Neural progenitor cell (in vitro differentiated cells): ENCODE measurements around the gene IER3. TPM values are rescaled to one million over a fixed set of nuclear protein-coding genes. Genes with fewer than 3 reads are reported as not detected.

ENCODE experiments used
- DNase-seq: peaks from one replicate; pipeline ENCODE4 v3.0.0-alpha.2; 2016; ENCODE audit warnings: low spot score
- H2AFZ ChIP-seq: fragments of 200-600 bp; sonication (generic); replicated peaks from 2 replicates; pipeline ENCODE4 v1.6.1; 2016; ENCODE audit warnings: antibody characterized with exemption
- H3F3A ChIP-seq: fragments of 200-600 bp; sonication (generic); 2 replicates; pipeline ENCODE4 v1.6.1; 2016; ENCODE audit warnings: antibody characterized with exemption, low read depth
- H3K27ac ChIP-seq: fragments of 200-600 bp; sonication (generic); 2 replicates; pipeline ENCODE4 v1.5.1; 2016; ENCODE audit warnings: mild to moderate bottlenecking
- H3K27me3 ChIP-seq: fragments of 200-600 bp; sonication (generic); 2 replicates; pipeline ENCODE4 v1.6.1; 2016; ENCODE audit warnings: mild to moderate bottlenecking, moderate library complexity
- H3K36me3 ChIP-seq: fragments of 200-600 bp; sonication (generic); 2 replicates; pipeline ENCODE4 v1.5.1; 2016
- H3K4me1 ChIP-seq: fragments of 200-600 bp; sonication (generic); 2 replicates; pipeline ENCODE4 v1.6.1; 2016; ENCODE audit warnings: mixed run types
- H3K4me2 ChIP-seq: fragments of 200-600 bp; sonication (generic); 2 replicates; pipeline ENCODE4 v1.6.1; 2016
- H3K4me3 ChIP-seq: fragments of 200-600 bp; sonication (generic); 2 replicates; pipeline ENCODE4 v1.5.1; 2016
- H3K79me2 ChIP-seq: fragments of 200-600 bp; sonication (generic); 2 replicates; pipeline ENCODE4 v1.6.1; 2016; ENCODE audit warnings: low read depth
- H3K9ac ChIP-seq: fragments of 200-600 bp; sonication (generic); 2 replicates; pipeline ENCODE4 v1.6.1; 2016
- H3K9me3 ChIP-seq: fragments of 200-600 bp; sonication (generic); 2 replicates; pipeline ENCODE4 v1.5.1; 2016; ENCODE audit warnings: low read depth
- H4K20me1 ChIP-seq: fragments of 200-600 bp; sonication (generic); 2 replicates; pipeline ENCODE4 v1.6.1; 2016; ENCODE audit warnings: low read depth
- H3K27ac Mint-ChIP-seq: 3 replicates; pipeline ENCODE4 v1.8.0; 2021; ENCODE audit warnings: mixed read lengths
- H3K27me3 Mint-ChIP-seq: 2 replicates; pipeline ENCODE4 v1.8.0; 2022; ENCODE audit warnings: low read depth, mild to moderate bottlenecking, inconsistent platforms, moderate library complexity, mixed read lengths; ENCODE audit not compliant: insufficient read depth
- H3K36me3 Mint-ChIP-seq: 3 replicates; pipeline ENCODE4 v1.8.0; 2021; ENCODE audit warnings: mixed read lengths
- H3K4me1 Mint-ChIP-seq: 3 replicates; pipeline ENCODE4 v1.8.0; 2021; ENCODE audit warnings: mixed read lengths
- H3K4me3 Mint-ChIP-seq: 3 replicates; pipeline ENCODE4 v1.8.0; 2021; ENCODE audit warnings: mild to moderate bottlenecking, moderate library complexity, mixed read lengths
- H3K9me3 Mint-ChIP-seq: 3 replicates; pipeline ENCODE4 v1.8.0; 2020; ENCODE audit warnings: mixed read lengths
- EZH2 ChIP-seq: fragments of 200-600 bp; sonication (generic); IDR thresholded peaks from 2 replicates; pipeline ENCODE4 v1.6.1; 2017; ENCODE audit warnings: antibody characterized with exemption, mild to moderate bottlenecking, moderate library complexity
- EZH2phosphoT487 ChIP-seq: fragments of 200-600 bp; sonication (generic); IDR thresholded peaks from 2 replicates; pipeline ENCODE4 v1.6.1; 2017; ENCODE audit warnings: antibody characterized with exemption
- total RNA-seq: library from RNA; depleted of rRNA; stranded (reverse); fragments of >200 nt; gene quantifications from 2 replicates; pipeline ENCODE4 v1.2.3, GENCODE V29; 2015; ENCODE audit warnings: low replicate concordance
- TF ChIP-seq, protein P1 (sequence below): fragments of 200-600 bp; sonication (generic); IDR thresholded peaks from 2 replicates; pipeline ENCODE4 v1.5.1; 2017; ENCODE audit warnings: antibody characterized with exemption, mild to moderate bottlenecking

Gene IER3
- total RNA-seq, 1 donor from 2014 or later: 2.0 TPM

DNA sequence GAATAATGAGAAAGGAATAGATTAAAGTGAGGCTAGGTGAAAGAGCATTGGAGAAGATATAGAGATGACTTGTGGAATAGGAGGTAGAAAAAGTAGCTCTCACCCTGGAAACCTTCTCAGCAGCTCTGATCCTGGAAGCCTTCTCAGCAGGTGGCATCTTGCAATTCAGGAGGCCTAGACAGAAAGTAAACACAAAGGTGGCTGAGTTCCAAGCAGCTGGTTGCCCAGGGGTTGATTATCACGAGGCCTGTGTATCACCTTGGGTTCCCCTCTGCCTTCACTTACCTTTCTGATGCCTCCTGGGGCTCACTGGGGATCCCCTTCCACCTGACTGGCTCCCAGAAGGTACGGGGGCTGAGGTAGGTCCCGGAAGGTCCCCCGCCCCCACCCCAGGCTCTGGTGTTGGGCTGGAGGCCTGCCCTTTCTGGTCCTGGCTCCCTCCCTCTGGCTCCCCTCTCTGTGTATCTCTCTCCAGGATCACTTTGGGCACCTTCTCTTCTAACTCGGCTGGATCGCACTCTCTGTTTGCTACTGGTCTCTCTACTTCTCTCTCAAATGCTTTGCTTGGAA is 37.0 kb downstream of the IER3 start:
- H3K79me2 ChIP-seq: no peaks in the 10 kb centered on the region
- no peak overlapping the region for H3K27ac ChIP-seq
- no peak overlapping the region for H3K4me3 Mint-ChIP-seq
- H3K36me3 ChIP-seq: no peaks in the 10 kb centered on the region
- H3F3A ChIP-seq: no peaks in the 10 kb centered on the region
- H3K9me3 ChIP-seq: no peaks in the 10 kb centered on the region
- H3K27me3 ChIP-seq: no peaks in the 10 kb centered on the region
- no peak overlapping the region for H3K4me2 ChIP-seq
- no peaks in the 10 kb centered on the region for H3K9me3 Mint-ChIP-seq
- H3K9ac ChIP-seq: no peak overlapping the region
- H2AFZ ChIP-seq: no peak overlapping the region
- peaks cover 5% of the 10 kb centered on the region for H3K27me3 Mint-ChIP-seq
- DNase-seq: no peak
- no peaks in the 10 kb centered on the region for H3K4me1 ChIP-seq
- H3K36me3 Mint-ChIP-seq: peaks cover 71% of the 10 kb centered on the region
- H3K4me3 ChIP-seq: no peak overlapping the region
- no peaks in the 10 kb centered on the region for H3K4me1 Mint-ChIP-seq
- TF ChIP-seq EZH2 (no peak), EZH2phosphoT487 (no peak)
- TF ChIP-seq, protein P1, sequence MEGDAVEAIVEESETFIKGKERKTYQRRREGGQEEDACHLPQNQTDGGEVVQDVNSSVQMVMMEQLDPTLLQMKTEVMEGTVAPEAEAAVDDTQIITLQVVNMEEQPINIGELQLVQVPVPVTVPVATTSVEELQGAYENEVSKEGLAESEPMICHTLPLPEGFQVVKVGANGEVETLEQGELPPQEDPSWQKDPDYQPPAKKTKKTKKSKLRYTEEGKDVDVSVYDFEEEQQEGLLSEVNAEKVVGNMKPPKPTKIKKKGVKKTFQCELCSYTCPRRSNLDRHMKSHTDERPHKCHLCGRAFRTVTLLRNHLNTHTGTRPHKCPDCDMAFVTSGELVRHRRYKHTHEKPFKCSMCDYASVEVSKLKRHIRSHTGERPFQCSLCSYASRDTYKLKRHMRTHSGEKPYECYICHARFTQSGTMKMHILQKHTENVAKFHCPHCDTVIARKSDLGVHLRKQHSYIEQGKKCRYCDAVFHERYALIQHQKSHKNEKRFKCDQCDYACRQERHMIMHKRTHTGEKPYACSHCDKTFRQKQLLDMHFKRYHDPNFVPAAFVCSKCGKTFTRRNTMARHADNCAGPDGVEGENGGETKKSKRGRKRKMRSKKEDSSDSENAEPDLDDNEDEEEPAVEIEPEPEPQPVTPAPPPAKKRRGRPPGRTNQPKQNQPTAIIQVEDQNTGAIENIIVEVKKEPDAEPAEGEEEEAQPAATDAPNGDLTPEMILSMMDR: no peak
- no peak overlapping the region for H3K27ac Mint-ChIP-seq
- no peaks in the 10 kb centered on the region for H4K20me1 ChIP-seq

DNA sequence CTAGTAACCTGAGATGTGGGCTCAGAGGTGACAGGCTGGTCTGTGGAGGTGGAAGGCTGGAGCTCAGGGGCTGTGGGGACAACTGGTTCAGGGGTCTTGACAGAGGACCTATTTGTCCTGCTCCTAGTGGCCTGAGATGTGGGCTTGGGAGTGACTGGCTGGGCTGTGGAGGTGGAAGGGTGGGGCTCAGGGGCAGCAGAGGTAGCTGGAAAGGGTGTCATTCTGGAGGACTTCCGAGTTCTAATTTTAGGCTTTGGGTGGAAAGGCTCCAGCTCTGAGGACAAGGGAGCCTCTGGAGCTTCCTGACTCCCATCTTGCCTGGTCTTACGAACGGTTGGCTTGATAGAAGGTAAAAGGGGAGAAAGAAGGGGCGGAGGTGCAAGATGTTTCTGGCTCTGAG is 38.7 kb downstream of the IER3 start:
- Histone ChIP-seq H3F3A (no peaks in the 10 kb centered on the region), H3K27ac (no peak overlapping the region), H2AFZ (no peak overlapping the region), H4K20me1 (no peaks in the 10 kb centered on the region), H3K9ac (no peak overlapping the region), H3K4me3 (no peak overlapping the region), H3K79me2 (no peaks in the 10 kb centered on the region), H3K4me2 (no peak overlapping the region), H3K4me1 (no peaks in the 10 kb centered on the region), H3K36me3 (no peaks in the 10 kb centered on the region), H3K9me3 (no peaks in the 10 kb centered on the region), H3K27me3 (no peaks in the 10 kb centered on the region)
- TF ChIP-seq, protein P1: no peak
- TF ChIP-seq EZH2phosphoT487 (no peak), EZH2 (no peak)
- Mint-ChIP-seq H3K9me3 (no peaks in the 10 kb centered on the region), H3K4me1 (no peaks in the 10 kb centered on the region), H3K27me3 (peaks cover 5% of the 10 kb centered on the region), H3K27ac (peak overlapping the region; percentile 10), H3K36me3 (peaks cover 60% of the 10 kb centered on the region), H3K4me3 (no peak overlapping the region)
- DNase-seq: no peak

DNA sequence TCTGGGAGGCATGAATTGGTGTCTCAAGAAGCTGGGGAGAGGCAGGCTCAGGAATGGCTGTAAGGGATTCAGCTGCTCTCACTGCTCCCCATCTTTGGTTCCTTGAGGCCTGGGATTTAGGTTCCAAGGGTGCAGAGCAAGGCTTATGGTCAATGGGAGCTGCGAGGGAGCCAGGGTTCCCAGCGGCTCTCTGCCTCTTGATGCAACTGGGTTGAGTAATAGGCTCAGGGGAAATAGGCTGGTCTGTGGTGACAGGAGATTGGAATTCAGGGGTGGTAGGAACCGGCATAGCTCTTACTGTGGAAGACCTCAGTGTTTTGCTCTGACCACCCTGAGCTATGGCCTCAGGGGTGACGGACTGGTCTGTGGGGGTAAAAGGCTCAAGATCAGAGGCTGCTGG is 40.5 kb downstream of the IER3 start:
- no peaks in the 10 kb centered on the region for H3K4me1 ChIP-seq

More for the DNA sequence above, 40.5 kb downstream of the IER3 start:
- no peaks in the 10 kb centered on the region for H3K27me3 ChIP-seq
- no peak overlapping the region for H3K4me3 Mint-ChIP-seq
- no peaks in the 10 kb centered on the region for H3K9me3 Mint-ChIP-seq
- no peaks in the 10 kb centered on the region for H3K9me3 ChIP-seq
- no peak overlapping the region for H3K4me3 ChIP-seq
- no peak for DNase-seq
- H3K27ac Mint-ChIP-seq: peak overlapping the region; percentile 61
- TF ChIP-seq, protein P1: no peak
- TF ChIP-seq EZH2phosphoT487 (no peak), EZH2 (no peak)
- H2AFZ ChIP-seq: no peak overlapping the region
- no peaks in the 10 kb centered on the region for H3K4me1 Mint-ChIP-seq
- H3K36me3 ChIP-seq: no peaks in the 10 kb centered on the region
- H3K27ac ChIP-seq: no peak overlapping the region
- no peak overlapping the region for H3K4me2 ChIP-seq
- H3K27me3 Mint-ChIP-seq: peaks cover 5% of the 10 kb centered on the region
- peaks cover 62% of the 10 kb centered on the region for H3K36me3 Mint-ChIP-seq
- no peak overlapping the region for H3K9ac ChIP-seq
- no peaks in the 10 kb centered on the region for H3K79me2 ChIP-seq
- H4K20me1 ChIP-seq: no peaks in the 10 kb centered on the region
- H3F3A ChIP-seq: no peaks in the 10 kb centered on the region
